ENCODE data around the gene SMG1. TPM values are rescaled to one million over a fixed set of nuclear protein-coding genes. Genes with fewer than 3 reads are reported as not detected.

The SMG1 gene
- total and polyA plus RNA-seq, 2 of the 13 experiments (the other 11 are each of a cell fraction or from before 2014, with no cell fraction given) = 48.7 to 53.7 TPM

GRCh38 chr16:18789850-18790706 lies 136.1 kb downstream of the SMG1 start, which contains the start of gene RPS15A (continued):
- TF ChIP-seq ZMYM2 (CRISPR knock-in tag; IDR thresholded peaks at IDR 0.05) (no peak), ZBTB7B (CRISPR knock-in tag; IDR thresholded peaks at IDR 0.05) (peak; percentile 76; the same call in 1 of the 2 replicates), ZBTB1 (CRISPR knock-in tag; IDR thresholded peaks at IDR 0.05; ENCODE audit: borderline replicate concordance) (no peak), DR1 (CRISPR knock-in tag; IDR thresholded peaks at IDR 0.05) (peak; percentile 100), BCLAF1 (IDR thresholded peaks at IDR 0.05) (no peak), ZNF780A (CRISPR knock-in tag; IDR thresholded peaks at IDR 0.05) (peak; percentile 95), NONO (IDR thresholded peaks at IDR 0.05) (no peak), NONO (CRISPR knock-in tag; conservative IDR thresholded peaks at IDR 0.05) (peak; percentile 100), ZSCAN9 (CRISPR knock-in tag; IDR thresholded peaks at IDR 0.05; ENCODE audit: borderline replicate concordance) (peak; percentile 96), ZNF446 (CRISPR knock-in tag; IDR thresholded peaks at IDR 0.05) (peak; percentile 100), FOXO4 (CRISPR knock-in tag; conservative IDR thresholded peaks at IDR 0.05) (peak; percentile 96; the same call in 1 of the 2 replicates), CHD2 (IDR thresholded peaks at IDR 0.05; ENCODE audit: low read depth, low read length) (peak; percentile 96), PRDM15 (CRISPR knock-in tag; IDR thresholded peaks at IDR 0.05) (peak; percentile 63; the same call in 1 of the 2 replicates), ZEB1 (IDR thresholded peaks at IDR 0.05; ENCODE audit: insufficient replicate concordance, low read depth) (peak; percentile 77), THAP7 (CRISPR knock-in tag; IDR thresholded peaks at IDR 0.05) (peak; percentile 96), KDM5B (CRISPR knock-in tag; IDR thresholded peaks at IDR 0.05; ENCODE audit: borderline replicate concordance) (peak; percentile 99), ARNTL (CRISPR knock-in tag; IDR thresholded peaks at IDR 0.05) (peak; percentile 80), HCFC1 (IDR thresholded peaks at IDR 0.05; ENCODE audit: low read depth, low read length) (peak; percentile 73), HDAC2 (CRISPR knock-in tag; IDR thresholded peaks at IDR 0.05) (peak; percentile 82), ZNF441 (CRISPR knock-in tag; IDR thresholded peaks at IDR 0.05; ENCODE audit: borderline replicate concordance) (peak; percentile 95), HES4 (CRISPR knock-in tag; IDR thresholded peaks at IDR 0.05; ENCODE audit: borderline replicate concordance) (peak; percentile 97)
